NCI-H526 treated with DMSO at 0.1 percent for 48 hours (cell line): Measurements from ENCODE around the gene HSPBP1.
A peak's percentile ranks its signal among the peaks of the same experiment; 100 is the strongest.

Experiments
- DNase-seq: peaks from one replicate; lab custom pipeline; 2025; lab: John Stamatoyannopoulos, UW

Gene HSPBP1

GRCh38 chr19:55275851-55276719, 3.8 kb downstream of the HSPBP1 start:
- DNase-seq: no peak

DNA sequence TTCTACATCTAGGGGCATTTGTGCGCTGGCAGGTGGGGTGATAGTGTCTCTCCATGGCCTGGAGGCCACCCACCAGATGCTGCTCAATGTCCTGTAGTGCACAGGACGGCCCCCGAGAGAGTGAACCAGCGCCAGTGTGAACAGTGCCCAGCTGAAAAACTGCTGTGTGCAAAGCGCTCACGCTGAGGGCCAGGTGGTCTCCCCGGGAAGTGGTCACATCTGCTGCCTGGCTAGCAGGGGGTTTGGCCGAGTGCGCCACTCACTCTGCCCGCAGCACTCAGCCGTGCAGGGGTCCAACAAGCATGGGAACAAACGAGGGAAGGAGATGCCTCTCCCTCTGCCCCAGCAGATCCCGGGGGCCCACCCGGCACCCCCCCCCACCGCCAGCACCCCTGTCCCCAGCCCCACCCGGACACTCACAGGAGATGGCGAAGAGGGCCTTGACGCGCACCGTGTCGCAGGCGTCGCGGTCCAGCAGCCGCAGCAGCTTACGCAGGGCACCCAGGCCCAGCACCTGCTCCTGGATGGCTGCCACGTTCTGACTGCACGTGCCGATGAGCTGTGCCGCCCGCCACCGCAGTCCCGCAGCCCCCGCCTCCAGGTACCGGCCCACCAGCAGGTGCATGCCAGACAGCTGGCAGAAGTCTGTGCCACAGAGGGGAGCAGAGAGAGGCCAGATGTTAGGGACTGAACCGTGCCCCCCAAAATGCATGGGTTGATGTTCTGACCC, 5.8 kb downstream of the HSPBP1 start:
- no peak for DNase-seq

GRCh38 chr19:55272142-55272541, 7.8 kb downstream of the HSPBP1 start:
- no peak for DNase-seq

- DNase-seq: no peak
Observed at GRCh38 chr19:55270172-55270942, 9.6 kb downstream of the HSPBP1 start.

GRCh38 chr19:55269299-55269698, 10.6 kb downstream of the HSPBP1 start:
- no peak for DNase-seq

GRCh38 chr19:55266840-55267239, 13.1 kb downstream of the HSPBP1 start:
- no peak for DNase-seq

DNA sequence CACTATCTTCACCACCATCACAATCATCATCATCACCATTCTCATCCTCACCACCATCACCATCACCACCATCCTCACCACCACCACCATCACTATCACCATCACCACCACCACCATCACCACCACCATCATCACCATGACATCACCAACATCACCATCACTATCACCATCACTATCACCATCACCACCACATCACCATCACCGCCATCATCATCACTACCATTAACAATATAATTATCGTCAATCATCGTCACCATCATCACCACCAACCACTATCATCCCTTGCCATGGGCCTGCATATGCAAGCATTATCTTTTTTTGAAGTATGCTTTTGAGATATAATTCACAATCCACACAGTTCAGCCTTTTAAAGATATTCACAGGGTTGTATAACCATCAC, 13.5 kb downstream of the HSPBP1 start:
- no peak for DNase-seq

GRCh38 chr19:55265723-55266386, 14.1 kb downstream of the HSPBP1 start:
- no peak for DNase-seq

- no peak for DNase-seq
Observed at GRCh38 chr19:55265173-55265572, 14.7 kb downstream of the HSPBP1 start.

DNA sequence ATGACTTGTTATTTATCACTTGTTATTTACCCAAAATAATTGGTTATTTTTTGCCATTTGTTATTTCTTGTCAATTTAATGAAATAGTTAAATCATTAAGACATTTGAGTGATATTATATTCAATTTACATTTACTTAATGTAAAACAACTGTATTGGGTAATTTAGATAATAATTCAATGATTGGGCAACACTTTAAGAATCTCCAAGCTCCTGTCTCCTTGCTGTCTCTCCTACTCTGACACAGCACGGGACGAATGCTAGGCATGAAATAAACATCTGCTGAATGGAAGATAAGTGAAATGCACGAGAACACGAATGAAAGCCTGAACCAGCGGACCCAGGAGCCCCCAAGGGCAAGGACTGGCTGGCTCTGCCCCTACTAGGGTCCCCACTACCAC, 15.4 kb downstream of the HSPBP1 start:
- no peak for DNase-seq

DNA sequence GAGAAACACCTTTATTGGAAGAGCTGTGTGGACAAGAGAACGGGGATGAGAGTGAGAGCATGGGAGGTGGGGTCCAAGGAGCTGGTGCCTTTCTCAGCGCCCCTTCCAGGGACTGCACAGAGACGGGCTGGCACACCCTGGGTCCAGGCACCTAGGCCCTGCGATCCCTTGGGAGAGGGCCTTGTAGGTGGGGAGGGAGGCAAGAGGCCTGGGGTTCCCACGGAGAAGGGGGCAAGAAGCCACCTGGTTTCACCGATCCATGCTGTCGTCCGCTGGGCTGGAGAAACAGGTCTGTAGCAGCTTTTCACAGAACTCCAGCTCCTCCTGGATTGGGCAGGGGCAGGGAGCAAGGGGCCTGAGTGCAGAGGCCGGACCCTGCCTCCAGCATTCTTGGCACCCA, 17.6 kb downstream of the HSPBP1 start:
- no peak for DNase-seq

- DNase-seq: no peak
Observed at GRCh38 chr19:55261671-55262126, 18.2 kb downstream of the HSPBP1 start.

DNA sequence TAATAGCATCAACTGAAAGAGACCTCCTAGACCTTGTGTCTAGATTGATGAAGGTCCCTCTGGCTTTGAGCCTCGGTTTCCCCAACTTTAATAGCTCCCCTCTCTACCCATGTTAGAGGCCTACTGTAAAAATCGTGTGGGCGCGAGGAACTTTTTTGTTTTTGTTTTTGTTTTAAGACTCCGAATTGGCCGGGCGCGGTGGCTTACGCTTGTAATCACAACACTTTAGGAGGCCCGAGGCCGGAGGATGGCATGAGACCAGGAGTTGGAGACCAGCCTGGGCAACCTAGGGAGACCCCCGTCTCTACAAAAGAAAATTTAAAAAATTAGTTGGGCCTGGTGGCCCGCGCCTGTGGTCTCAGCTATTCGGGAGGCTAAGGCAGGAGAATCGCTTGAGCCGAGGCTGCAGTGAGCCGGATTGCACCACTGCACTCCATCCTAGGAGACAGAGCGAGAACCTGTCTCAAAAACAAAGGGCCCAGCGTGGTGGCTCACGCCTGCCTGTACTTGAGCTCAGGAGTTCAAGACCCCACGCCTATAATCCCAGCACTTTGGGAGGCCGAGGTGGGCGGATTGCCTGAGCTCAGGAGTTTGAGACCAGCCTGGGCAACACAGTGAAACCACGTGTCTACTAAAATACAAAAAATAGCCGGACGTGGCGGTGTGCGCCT, 20.2 kb downstream of the HSPBP1 start:
- no peak for DNase-seq

- DNase-seq: peak; percentile 99
Observed at GRCh38 chr19:55258828-55259539, 20.9 kb downstream of the HSPBP1 start, which contains the start of gene PPP6R1. Gene PPP6R1 (minus strand): TSS chr19:55259017. CDS start chr19:55247103, 11,914 bp downstream.

DNA sequence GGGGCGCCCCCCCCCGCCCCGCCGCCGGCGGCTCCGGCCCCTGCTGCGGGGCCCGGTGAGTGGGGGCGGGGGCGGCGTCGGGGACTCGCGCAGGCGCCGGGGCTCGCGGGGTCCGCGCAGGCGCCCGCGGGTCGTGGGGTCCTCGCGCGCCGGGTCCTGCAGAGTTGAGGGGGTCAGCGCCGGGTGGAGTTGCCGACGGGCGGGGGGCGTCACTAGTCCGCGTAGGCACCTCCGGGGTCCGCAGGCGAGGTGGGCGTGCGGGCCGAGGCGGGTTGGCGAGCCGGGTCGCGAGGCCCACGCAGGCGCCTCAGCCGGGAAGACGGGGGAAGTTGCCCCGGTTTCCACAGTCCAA, 21.5 kb downstream of the HSPBP1 start:
- no peak for DNase-seq

DNA sequence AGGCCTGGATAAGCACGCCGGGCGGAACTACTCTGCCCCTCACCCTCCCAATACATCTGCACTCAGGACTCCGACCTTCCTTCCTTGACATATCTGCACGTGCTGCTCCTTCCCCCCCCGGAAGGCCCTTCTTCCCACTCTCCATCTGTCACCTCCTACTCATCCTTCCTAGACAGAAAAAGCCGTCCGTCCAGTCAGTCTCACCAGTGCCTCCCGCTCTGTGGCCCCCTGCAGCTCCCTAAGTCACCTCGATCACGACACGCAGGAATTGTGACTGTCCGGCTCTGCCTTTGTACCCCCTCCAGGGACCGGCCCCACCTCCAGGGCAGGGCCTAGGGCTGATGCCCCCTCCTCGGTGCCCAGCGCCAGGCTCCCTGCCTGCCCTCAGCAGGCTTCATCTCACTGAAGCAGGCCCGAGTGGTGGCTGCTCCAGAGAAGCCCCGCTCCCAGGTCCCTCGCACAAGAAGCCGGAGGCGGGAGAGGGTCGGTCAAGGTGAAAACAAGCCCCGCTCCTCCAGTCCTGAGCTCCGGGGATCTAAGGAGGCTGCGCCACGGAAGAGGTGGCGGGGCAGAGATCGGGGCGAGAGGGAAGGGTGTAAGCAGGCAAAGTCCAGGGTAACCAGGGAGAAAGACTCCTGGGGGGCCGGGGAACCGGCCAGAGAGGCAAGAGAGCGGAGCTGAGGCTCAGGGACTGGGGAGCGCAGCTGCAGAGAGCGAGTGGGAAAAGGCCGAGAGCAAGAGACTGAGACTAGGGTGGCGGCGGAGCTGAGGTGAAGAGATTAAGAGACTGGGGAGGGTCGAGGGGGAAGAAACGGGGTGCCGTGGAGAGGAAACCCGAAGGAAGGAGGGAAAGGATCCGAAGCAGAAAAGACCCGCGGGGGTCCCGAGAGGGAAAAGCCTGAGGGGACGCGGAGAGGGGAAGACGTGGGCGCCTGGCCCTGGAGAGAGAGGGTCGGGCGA, 22.2 kb downstream of the HSPBP1 start:
- DNase-seq: no peak

DNA sequence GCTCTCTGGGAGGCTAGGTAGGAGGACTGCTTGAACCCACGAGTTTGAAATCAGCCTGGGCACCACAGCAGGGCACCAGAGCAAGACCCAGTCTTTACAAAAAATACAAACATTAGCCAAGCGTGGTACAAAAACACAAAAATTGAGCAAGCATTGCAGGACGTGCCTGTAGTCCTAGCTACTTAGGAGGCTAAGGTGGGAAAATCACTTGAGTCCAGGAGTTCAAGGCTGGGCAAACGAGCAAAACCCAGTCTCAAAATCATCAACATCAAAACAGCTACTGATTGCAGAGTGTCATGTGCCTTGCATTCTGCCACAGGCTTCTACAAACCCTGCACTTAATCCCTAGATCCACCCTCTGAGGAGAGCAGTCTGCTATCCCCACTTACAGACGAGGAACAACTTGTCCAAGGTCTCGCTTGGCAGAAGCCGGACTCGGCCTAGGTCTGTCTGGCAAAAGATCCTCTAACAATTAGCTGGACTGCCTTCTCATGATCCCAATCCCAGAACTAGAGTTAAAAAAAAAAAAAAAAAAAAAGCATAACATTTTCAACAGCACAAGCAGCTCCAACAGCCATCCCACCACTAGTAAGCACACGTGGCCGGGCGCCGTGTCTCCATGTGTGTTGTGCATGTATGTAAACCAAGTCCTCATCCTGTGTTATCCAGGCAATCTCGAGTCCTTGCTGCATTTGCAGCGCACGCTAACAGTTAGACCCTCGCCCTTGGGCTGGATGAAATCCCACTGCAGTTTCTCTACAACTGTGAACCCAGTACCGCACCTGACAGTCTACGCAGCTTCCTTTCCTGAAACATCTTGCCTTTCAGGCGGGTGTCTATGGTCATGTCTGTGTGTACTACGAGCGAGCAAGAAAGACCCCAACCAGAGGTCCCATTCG, 23.1 kb downstream of the HSPBP1 start:
- no peak for DNase-seq

DNA sequence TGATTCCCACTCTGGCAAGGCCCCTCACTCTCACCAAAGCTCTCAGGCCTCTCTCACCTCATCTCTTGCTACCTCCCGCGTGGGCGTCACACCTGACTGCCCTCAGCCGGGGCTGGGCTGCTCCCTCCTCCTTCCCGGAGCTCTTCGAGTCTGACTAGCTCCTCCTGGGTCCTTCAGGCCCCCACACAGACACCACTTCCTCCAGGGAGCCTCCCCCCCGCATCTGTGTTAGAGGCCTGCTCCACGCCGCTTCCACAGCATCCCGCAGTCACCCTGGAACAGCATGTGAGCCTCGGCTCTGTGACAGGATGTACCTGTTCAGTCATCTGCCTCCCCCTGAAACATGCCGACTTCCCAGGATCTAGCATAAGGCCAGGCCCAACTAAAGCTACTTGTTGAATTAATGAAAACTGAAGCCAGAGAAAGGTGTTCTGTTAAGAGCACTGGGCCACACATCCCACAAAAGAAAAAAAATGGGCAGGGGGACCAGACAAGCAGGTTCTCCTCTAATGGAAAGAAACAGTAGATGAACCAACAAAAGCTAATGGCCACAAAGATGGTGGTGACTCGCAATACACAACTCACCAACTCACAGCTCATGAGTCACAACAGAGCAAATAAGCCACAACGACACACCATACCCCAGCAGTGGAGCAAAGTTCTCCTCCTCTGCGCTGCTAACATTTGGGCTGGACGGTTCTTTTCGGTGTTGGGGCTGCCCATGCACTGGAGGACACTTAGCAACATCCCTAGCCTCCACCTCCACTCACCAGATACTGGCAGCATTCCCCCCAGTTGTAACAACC, 24.1 kb downstream of the HSPBP1 start:
- DNase-seq: no peak
